Measurements from ENCODE around the gene SCN7A.
"Not testable (repeated sequence)": the region's sequence is repeated elsewhere in the genome, so short reads cannot be mapped to it uniquely, and the experiment has no call there.

SCN7A gene

GRCh38 chr2:166454006-166454595, 39.9 kb downstream of the SCN7A start:
- no peak for DNase-seq (ENCODE audit: low read depth in 2 of 2)

GRCh38 chr2:166451468-166451867, 42.6 kb downstream of the SCN7A start:
- DNase-seq (ENCODE audit: low read depth in 2 of 2) = no peak

GRCh38 chr2:166449439-166449838, 44.6 kb downstream of the SCN7A start:
- no peak for DNase-seq (ENCODE audit: low read depth in 2 of 2)

GRCh38 chr2:166448106-166448505, 45.9 kb downstream of the SCN7A start:
- DNase-seq (ENCODE audit: low read depth in 2 of 2) = no peak

GRCh38 chr2:166444306-166444705, 49.7 kb downstream of the SCN7A start:
- DNase-seq (ENCODE audit: low read depth in 2 of 2) = no peak

- DNase-seq (ENCODE audit: low read depth in 2 of 2) = no peak
These were observed 53.7 kb downstream of the SCN7A start for GRCh38 chr2:166440313-166440712.

- no peak for DNase-seq (ENCODE audit: low read depth in 2 of 2)
These were observed 55.0 kb downstream of the SCN7A start for GRCh38 chr2:166439078-166439477.

GRCh38 chr2:166436976-166437375, 57.1 kb downstream of the SCN7A start:
- no peak for DNase-seq (ENCODE audit: low read depth in 2 of 2)

GRCh38 chr2:166436189-166436588, 57.9 kb downstream of the SCN7A start:
- no peak for DNase-seq (ENCODE audit: low read depth in 2 of 2)

- no peak for DNase-seq (ENCODE audit: low read depth in 2 of 2)
These were observed 59.6 kb downstream of the SCN7A start for GRCh38 chr2:166434491-166434890.

- no peak for DNase-seq (ENCODE audit: low read depth in 2 of 2)
These were observed 60.6 kb downstream of the SCN7A start for GRCh38 chr2:166433457-166433856.

GRCh38 chr2:166432331-166432730, 61.7 kb downstream of the SCN7A start:
- no peak for DNase-seq (ENCODE audit: low read depth in 2 of 2)

- no peak for DNase-seq (ENCODE audit: low read depth in 2 of 2)
These were observed 69.2 kb downstream of the SCN7A start for GRCh38 chr2:166424841-166425240.

GRCh38 chr2:166419616-166419934, 74.5 kb downstream of the SCN7A start:
- DNase-seq (ENCODE audit: low read depth in 2 of 2) = no peak

- no peak for DNase-seq (ENCODE audit: low read depth in 2 of 2)
These were observed 75.0 kb downstream of the SCN7A start for GRCh38 chr2:166418853-166419615.

- DNase-seq (ENCODE audit: low read depth in 2 of 2) = no peak
These were observed 76.4 kb downstream of the SCN7A start for GRCh38 chr2:166417669-166418068.

GRCh38 chr2:166413255-166413654, 80.8 kb downstream of the SCN7A start:
- DNase-seq (ENCODE audit: low read depth in 2 of 2) = no peak

- DNase-seq (ENCODE audit: low read depth in 2 of 2) = no peak
These were observed 82.4 kb downstream of the SCN7A start for GRCh38 chr2:166411473-166412230.

GRCh38 chr2:166410828-166411472, 83.1 kb downstream of the SCN7A start:
- no peak for DNase-seq (ENCODE audit: low read depth in 2 of 2)

GRCh38 chr2:166407746-166408145, 86.3 kb downstream of the SCN7A start:
- not testable (repeated sequence) for DNase-seq (ENCODE audit: low read depth in 2 of 2)

- DNase-seq (ENCODE audit: low read depth in 2 of 2) = no peak
These were observed 87.7 kb downstream of the SCN7A start for GRCh38 chr2:166406374-166406773.

- DNase-seq (ENCODE audit: low read depth in 2 of 2) = no peak
These were observed 88.5 kb downstream of the SCN7A start for GRCh38 chr2:166405569-166405926.

Data from stimulated activated CD8-positive, alpha-beta memory T cell treated with anti-CD3 and anti-CD28 coated beads, Interleukin-7, amount 100 ng/mL, for 4 hours (primary cell).